ENCODE measurements around the gene ADSS2. TPM values are rescaled to one million over a fixed set of nuclear protein-coding genes. Genes with fewer than 3 reads are reported as not detected.
"Not testable (repeated sequence)": the region's sequence is repeated elsewhere in the genome, so short reads cannot be mapped to it uniquely, and the experiment has no call there.

ADSS2 gene
- polyA plus RNA-seq, 2 of the 4 experiments (the other 2 are of a cell fraction), result 46.1 to 74.3 TPM

DNA sequence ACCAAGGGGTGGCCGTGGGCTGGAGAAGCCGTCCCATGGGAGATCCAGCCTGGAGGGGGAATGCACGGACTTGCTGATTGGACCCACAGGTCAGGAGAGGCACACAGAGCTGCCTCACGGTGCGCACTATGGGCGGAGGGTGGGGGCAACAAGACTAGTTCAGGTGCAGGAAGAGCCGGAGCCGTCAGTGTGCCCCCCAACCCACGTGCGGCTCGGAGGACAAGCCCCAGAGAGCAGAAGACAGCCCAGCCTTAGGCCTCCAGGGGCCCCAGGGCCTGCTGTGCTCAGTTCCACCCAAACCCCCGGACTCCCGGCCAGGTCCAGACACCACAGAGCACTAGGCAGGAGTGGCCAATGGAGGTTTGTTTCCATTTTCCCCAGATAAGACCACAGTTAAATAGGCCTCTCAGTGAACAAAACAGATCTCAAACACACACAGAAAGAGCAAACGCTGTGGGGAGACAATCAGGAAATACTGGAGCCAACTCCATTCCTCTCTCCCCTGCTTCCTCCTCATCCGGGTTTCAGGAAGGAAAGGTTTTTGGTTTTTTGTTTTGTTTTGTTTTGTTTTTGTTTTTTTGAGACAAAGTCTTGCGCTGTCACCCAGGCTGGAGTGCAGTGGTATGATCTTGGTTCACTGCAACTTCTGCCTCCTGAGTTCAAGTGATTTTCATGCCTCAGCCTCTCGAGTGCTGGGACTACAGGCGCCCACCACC is 84.2 kb downstream of the ADSS2 start:
- WGBS (ENCODE audit: missing lambda C conversion rate), result 93% methylated on average over 18 of the region's 18 CpGs
- no peak overlapping the region for H3K4me3 ChIP-seq
- H3K4me1 ChIP-seq, result no peaks in the 10 kb centered on the region
- no peak for ATAC-seq
- POLR2A ChIA-PET, result no interaction called here
- H3K27ac ChIP-seq, result no peak overlapping the region
- H3K9me3 ChIP-seq, result no peaks in the 10 kb centered on the region
- no peak for DNase-seq (ENCODE audit: low read depth in 1 of 2, low spot score in 1 of 2)
- TF ChIP-seq RCOR1 (IDR thresholded peaks at IDR 0.05; ENCODE audit: low read depth, low read length) (no peak), FOXS1 (CRISPR knock-in tag; IDR thresholded peaks at IDR 0.05) (no peak), ZSCAN20 (CRISPR knock-in tag; IDR thresholded peaks at IDR 0.05) (no peak), NR3C1 (IDR thresholded peaks at IDR 0.05) (no peak)
- CTCF ChIA-PET, result no interaction called here
- no peak overlapping the region for H3K4me2 ChIP-seq
- FAIRE-seq, result no peak

DNA sequence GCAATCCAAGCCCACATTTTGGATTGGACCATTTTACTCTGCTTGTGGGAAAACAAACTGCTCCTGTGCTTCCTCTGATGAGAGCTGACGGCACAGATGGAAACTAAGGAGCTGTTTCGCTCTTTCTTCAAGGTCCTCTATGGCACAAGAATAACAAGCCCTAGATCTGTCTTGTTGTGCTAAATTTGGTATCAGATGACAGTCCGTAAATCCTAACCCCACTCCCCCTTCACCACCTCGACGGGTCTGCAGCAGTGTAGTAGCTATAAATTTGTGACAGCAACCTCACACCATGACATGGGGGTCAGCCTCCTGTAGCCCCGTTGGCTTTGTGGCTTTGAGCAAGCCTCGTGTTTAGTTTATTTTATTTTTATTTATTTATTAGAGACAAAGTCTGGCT is 85.9 kb downstream of the ADSS2 start:
- Histone ChIP-seq H3K4me1 (peaks cover 16% of the 10 kb centered on the region), H3K4me2 (no peak overlapping the region), H3K9me3 (no peaks in the 10 kb centered on the region), H3K4me3 (no peak overlapping the region), H3K27ac (no peak overlapping the region)
- no peak for FAIRE-seq
- no peak for ATAC-seq
- TF ChIP-seq NR3C1 (IDR thresholded peaks at IDR 0.05) (no peak), HOXB5 (CRISPR knock-in tag; IDR thresholded peaks at IDR 0.05) (no peak), PHF8 (IDR thresholded peaks at IDR 0.05; ENCODE audit: borderline replicate concordance, low read depth) (no peak), POLR2A (IDR thresholded peaks at IDR 0.05; ENCODE audit: low read length) (no peak), HOXB13 (CRISPR knock-in tag; IDR thresholded peaks at IDR 0.05; ENCODE audit: low read depth) (no peak), EHF (CRISPR knock-in tag; IDR thresholded peaks at IDR 0.05) (no peak), SMC3 (IDR thresholded peaks at IDR 0.05) (no peak), HOXA7 (CRISPR knock-in tag; IDR thresholded peaks at IDR 0.05) (no peak), NFE2L2 (conservative IDR thresholded peaks at IDR 0.05; ENCODE audit: low read length) (no peak)
- TF ChIP-seq, protein P1, sequence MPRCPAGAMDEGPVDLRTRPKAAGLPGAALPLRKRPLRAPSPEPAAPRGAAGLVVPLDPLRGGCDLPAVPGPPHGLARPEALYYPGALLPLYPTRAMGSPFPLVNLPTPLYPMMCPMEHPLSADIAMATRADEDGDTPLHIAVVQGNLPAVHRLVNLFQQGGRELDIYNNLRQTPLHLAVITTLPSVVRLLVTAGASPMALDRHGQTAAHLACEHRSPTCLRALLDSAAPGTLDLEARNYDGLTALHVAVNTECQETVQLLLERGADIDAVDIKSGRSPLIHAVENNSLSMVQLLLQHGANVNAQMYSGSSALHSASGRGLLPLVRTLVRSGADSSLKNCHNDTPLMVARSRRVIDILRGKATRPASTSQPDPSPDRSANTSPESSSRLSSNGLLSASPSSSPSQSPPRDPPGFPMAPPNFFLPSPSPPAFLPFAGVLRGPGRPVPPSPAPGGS (IDR thresholded peaks at IDR 0.05), result no peak
- ChIA-PET CTCF (interaction anchor here (0.5 kb wide), 1 partner anchor 13 kb away, joined by 3 read pairs; no protein-coding TSS in a partner anchor), POLR2A (no interaction called here)
- 84% methylated on average over 7 of the region's 7 CpGs for WGBS (ENCODE audit: missing lambda C conversion rate)
- DNase-seq (ENCODE audit: low read depth in 1 of 2, low spot score in 1 of 2), result no peak

DNA sequence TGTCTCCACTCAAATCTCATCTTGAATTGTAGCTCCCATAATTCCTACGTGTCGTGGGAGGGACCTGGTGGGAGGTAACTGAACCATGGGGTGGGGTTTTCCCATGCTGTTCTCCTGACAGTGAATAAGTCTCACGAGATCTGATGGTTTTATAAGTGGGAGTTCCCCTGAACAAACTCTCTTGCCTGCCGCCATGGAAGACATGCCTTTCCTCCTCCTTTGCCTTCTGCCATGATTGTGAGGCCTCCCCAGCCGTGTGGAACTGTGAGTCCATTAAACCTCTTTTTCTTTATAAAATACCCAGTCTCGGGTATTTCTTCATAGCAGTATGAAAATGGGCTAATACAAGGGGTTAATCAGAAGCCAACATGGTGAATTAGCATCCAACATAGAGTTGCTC is 86.4 kb downstream of the ADSS2 start:
- H3K9me3 ChIP-seq; POLR2A ChIA-PET; ATAC-seq; DNase-seq (ENCODE audit: low read depth in 1 of 2, low spot score in 1 of 2); H3K4me2 ChIP-seq; FAIRE-seq; CTCF ChIA-PET; H3K27ac ChIP-seq; H3K4me3 ChIP-seq: not testable (repeated sequence)
- H3K4me1 ChIP-seq, result peaks cover 16% of the 10 kb centered on the region
- WGBS (ENCODE audit: missing lambda C conversion rate), result 73% methylated on average over 6 of the region's 6 CpGs

DNA sequence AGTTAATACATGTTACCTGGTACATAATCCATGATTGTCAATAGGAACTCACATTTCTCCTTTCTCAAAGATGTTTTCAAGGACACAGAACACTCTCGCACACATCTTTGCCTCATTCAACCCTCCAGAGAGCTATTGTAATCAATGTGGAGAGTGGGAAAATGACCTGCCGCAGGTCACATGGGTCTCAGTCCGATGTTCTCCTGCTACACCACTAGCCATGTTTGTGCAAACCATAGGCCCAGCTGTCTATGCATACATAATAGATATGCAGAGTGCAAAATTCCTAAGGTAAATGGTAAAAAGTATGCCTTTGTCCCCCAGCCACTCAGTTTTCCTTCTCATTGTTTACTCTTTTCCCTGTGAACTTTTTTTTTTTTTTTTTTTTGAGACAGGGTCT is 89.2 kb downstream of the ADSS2 start:
- H3K9me3 ChIP-seq, result no peaks in the 10 kb centered on the region
- WGBS (ENCODE audit: missing lambda C conversion rate), result 83% methylated on average over 3 of the region's 3 CpGs
- H3K4me2 ChIP-seq, result peak overlapping the region; percentile 70
- ATAC-seq (peak; percentile 24 to 32; a peak in 4 of 6 replicates), DNase-seq (ENCODE audit: low read depth in 1 of 2, low spot score in 1 of 2) (no peak), FAIRE-seq (no peak)
- TF ChIP-seq CEBPB (IDR thresholded peaks at IDR 0.05), result no peak
- TF ChIP-seq NR3C1 (IDR thresholded peaks at IDR 0.05), result no peak
- CTCF ChIA-PET, result interaction anchor here (1.0 to 1.3 kb wide), 3 partner anchors 15 to 64 kb away, joined by 3 to 6 read pairs (median 4); no protein-coding TSS in a partner anchor
- H3K4me1 ChIP-seq, result peaks cover 16% of the 10 kb centered on the region
- POLR2A ChIA-PET, result no interaction called here
- H3K4me3 ChIP-seq, result no peak overlapping the region
- H3K27ac ChIP-seq, result peak overlapping the region; percentile 54 to 55; a peak in 4 of 6 replicates

DNA sequence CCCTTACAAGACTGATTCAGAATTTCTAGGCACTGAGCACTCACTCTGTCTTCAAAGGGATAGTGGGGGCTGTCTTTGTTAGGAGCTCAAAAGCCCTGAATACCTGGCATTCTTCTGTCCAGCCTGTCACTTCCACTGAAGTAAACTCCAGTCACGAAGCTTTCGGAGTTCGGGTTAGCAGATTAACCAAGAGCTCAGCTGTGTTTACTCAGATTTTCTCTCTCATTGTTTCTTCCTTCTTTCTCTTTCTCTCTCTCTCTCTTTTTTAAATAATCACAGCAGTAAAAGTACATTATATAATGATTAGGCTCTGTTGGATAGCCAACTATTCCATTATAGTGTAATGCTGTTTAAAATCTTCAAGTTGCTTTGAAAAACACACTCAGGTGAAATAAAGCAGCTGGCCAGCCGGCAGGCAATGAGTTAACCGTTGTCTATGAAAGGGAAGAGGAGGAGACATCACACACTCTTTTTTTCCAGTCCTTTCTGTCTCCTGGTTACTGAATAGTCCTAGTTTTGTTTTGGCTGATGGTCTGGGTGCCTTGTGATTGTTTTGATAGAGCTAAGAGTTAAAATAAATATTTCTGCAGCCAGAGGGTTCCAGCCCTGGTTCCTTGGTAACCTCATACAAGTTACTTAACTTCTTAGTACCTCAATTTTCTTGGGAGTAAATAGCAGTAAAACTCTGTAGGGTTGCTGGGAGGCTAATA is 89.8 kb downstream of the ADSS2 start:
- peak overlapping the region; percentile 70 for H3K4me2 ChIP-seq
- peak; percentile 21 to 41 for DNase-seq (ENCODE audit: low read depth in 1 of 2, low spot score in 1 of 2)
- WGBS (ENCODE audit: missing lambda C conversion rate), result 2% methylated on average over 5 of the region's 5 CpGs
- no peak overlapping the region for H3K4me3 ChIP-seq
- ChIA-PET POLR2A (interaction anchor here (0.7 kb wide), 1 partner anchor 100 kb away, joined by 3 read pairs; no protein-coding TSS in a partner anchor), CTCF (interaction anchor here (1.0 to 1.3 kb wide), 2 partner anchors 21 to 63 kb away, joined by 3 to 4 read pairs; no protein-coding TSS in a partner anchor)
- TF ChIP-seq ZFP36 (IDR thresholded peaks at IDR 0.05; ENCODE audit: borderline replicate concordance, partially characterized antibody), result no peak
- no peak for TF ChIP-seq BHLHE40 (IDR thresholded peaks at IDR 0.05; ENCODE audit: low read depth, low read length)
- no peaks in the 10 kb centered on the region for H3K9me3 ChIP-seq
- H3K4me1 ChIP-seq, result peaks cover 16% of the 10 kb centered on the region
- peak; percentile 64 to 80; a peak in 5 of 6 replicates for ATAC-seq
- peak; percentile 76 for FAIRE-seq
- H3K27ac ChIP-seq, result peak overlapping the region; percentile 54 to 55
